A673 (cell line): ENCODE results near the gene ANKRD13D. TPM values are rescaled to one million over a fixed set of nuclear protein-coding genes. Genes with fewer than 3 reads are reported as not detected.
A peak's percentile ranks its signal among the peaks of the same experiment; 100 is the strongest.

Experiments used
- BruUV-seq: library from RNA; stranded (reverse); fragments of 400-500 nt; replicated peaks from 2 replicates; lab custom pipeline; 2021; lab: Mats Ljungman, UMichigan
- CTCF ChIA-PET: fragments of 300-600 bp; sonication (Branson Sonifier 250); formaldehyde crosslinking; loops from one replicate; lab custom pipeline; 2022; ENCODE audit warnings: antibody characterized with exemption; lab: Charles Lee
- POLR2A ChIA-PET: fragments of 300-600 bp; sonication (Branson Sonifier 250); formaldehyde crosslinking; loops from one replicate; lab custom pipeline; 2022; ENCODE audit warnings: antibody characterized with exemption; ENCODE audit not compliant: low non-redundant PET; lab: Charles Lee
- DNase-seq: peaks from one replicate; pipeline ENCODE4 v3.0.0-alpha.2; 2015; ENCODE audit warnings: low spot score
- H3K27ac ChIP-seq: fragments of 200-600 bp; sonication (generic); 2 replicates; pipeline ENCODE4 v1.5.1; 2016; ENCODE audit warnings: mixed run types, low read depth, mild to moderate bottlenecking, mixed read lengths, antibody characterized with exemption, low read length; ENCODE audit not compliant: poor library complexity, severe bottlenecking
- H3K27me3 ChIP-seq: fragments of 200-600 bp; sonication (generic); replicated peaks from 2 replicates; pipeline ENCODE4 v1.6.1; 2017; ENCODE audit warnings: mixed run types, low read depth, mild to moderate bottlenecking, mixed read lengths, antibody characterized with exemption, low read length; ENCODE audit not compliant: insufficient read depth, poor library complexity
- H3K36me3 ChIP-seq: fragments of 200-600 bp; sonication (generic); 2 replicates; pipeline ENCODE4 v1.6.1; 2016; ENCODE audit warnings: mixed run types, mild to moderate bottlenecking, mixed read lengths, antibody characterized with exemption, low read length; ENCODE audit not compliant: insufficient read depth, poor library complexity, severe bottlenecking
- H3K4me1 ChIP-seq: fragments of 200-600 bp; sonication (generic); 2 replicates; pipeline ENCODE4 v1.6.1; 2017; ENCODE audit warnings: mixed run types, mild to moderate bottlenecking, mixed read lengths, antibody characterized with exemption, low read length; ENCODE audit not compliant: insufficient read depth, poor library complexity, severe bottlenecking
- H3K4me3 ChIP-seq: fragments of 200-600 bp; sonication (generic); 2 replicates; pipeline ENCODE4 v1.5.1; 2016; ENCODE audit warnings: low read depth, mixed run types, mild to moderate bottlenecking, mixed read lengths, low read length; ENCODE audit not compliant: poor library complexity, severe bottlenecking
- H3K9me3 ChIP-seq: fragments of 200-600 bp; sonication (generic); 2 replicates; pipeline ENCODE4 v1.6.1; 2016; ENCODE audit warnings: mixed run types, low read depth, mild to moderate bottlenecking, mixed read lengths, antibody characterized with exemption, low read length; ENCODE audit not compliant: poor library complexity, severe bottlenecking
- CTCF ChIP-seq: fragments of 300-800, 200-600 bp; sonication (generic); conservative IDR thresholded peaks from 2 replicates; pipeline ENCODE4 v1.5.1; 2017; ENCODE audit warnings: low read depth, mild to moderate bottlenecking, antibody characterized with exemption, low read length, moderate library complexity, mixed read lengths
- EZH2 ChIP-seq: fragments of 200-600 bp; sonication (generic); IDR thresholded peaks from 2 replicates; pipeline ENCODE4 v1.6.1; 2017; ENCODE audit warnings: borderline replicate concordance, low read depth, mild to moderate bottlenecking, mixed read lengths, antibody characterized with exemption, low read length; ENCODE audit not compliant: poor library complexity, severe bottlenecking
- intact Hi-C: fragments of 100-400 bp; cut with micrococcal nuclease; formaldehyde crosslinking; loops from one replicate; pipeline ENCODE4 v1.10.0; 2022; ENCODE audit not compliant: unreplicated experiment
- total RNA-seq: library from RNA; stranded (reverse); gene quantifications from 2 replicates; pipeline ENCODE4 v1.2.3, GENCODE V29; 2021

Gene ANKRD13D
- total RNA-seq, 1 experiment from 2014 or later = 101 TPM

DNA sequence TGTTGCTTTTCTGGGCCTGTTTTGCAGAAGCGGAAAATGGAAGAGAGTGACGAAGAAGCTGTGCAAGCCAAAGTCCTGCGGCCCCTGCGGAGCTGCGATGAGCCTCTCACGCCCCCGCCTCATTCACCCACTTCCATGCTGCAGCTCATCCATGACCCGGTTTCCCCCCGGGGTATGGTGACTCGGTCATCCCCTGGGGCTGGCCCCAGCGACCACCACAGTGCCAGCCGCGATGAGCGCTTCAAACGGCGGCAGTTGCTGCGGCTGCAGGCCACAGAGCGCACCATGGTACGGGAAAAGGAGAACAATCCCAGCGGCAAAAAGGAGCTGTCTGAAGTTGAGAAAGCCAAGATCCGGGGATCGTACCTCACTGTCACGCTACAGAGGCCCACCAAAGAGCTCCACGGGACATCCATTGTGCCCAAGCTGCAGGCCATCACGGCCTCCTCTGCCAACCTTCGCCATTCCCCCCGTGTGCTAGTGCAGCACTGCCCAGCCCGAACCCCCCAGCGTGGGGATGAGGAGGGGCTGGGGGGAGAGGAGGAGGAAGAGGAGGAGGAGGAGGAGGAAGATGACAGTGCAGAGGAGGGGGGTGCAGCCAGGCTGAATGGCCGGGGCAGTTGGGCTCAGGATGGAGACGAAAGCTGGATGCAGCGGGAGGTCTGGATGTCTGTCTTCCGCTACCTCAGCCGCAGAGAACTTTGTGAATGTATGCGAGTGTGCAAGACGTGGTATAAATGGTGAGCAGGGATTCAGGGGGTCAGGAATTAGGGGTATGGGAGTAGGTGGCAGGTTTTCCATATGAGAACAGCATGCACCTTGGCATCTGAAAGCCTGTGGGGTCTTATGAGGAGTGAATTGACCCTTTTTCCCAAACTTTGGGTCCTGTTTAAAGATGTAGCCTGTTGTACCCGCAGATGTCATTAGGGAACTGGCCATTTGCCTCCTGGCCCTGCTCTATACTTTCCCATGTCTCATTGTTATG lies 38.8 kb upstream of the ANKRD13D start:
- Histone ChIP-seq H3K4me3 (no peak overlapping the region), H3K27me3 (no peaks in the 10 kb centered on the region), H3K4me1 (no peaks in the 10 kb centered on the region), H3K36me3 (peaks cover 98% of the 10 kb centered on the region), H3K9me3 (no peaks in the 10 kb centered on the region), H3K27ac (no peak overlapping the region)
- TF ChIP-seq CTCF (no peak), EZH2 (no peak)
- no peak for DNase-seq
- intact Hi-C loops = loop anchor here (10.0 kb wide), 1 partner anchor 196 kb away; the partner anchor contains the start of gene RHOD
- no TSS peak for BruUV-seq
- ChIA-PET CTCF (no interaction called here), POLR2A (interaction anchor here (0.6 kb wide), 1 partner anchor 182 kb away, joined by 3 read pairs; no protein-coding TSS in a partner anchor)

DNA sequence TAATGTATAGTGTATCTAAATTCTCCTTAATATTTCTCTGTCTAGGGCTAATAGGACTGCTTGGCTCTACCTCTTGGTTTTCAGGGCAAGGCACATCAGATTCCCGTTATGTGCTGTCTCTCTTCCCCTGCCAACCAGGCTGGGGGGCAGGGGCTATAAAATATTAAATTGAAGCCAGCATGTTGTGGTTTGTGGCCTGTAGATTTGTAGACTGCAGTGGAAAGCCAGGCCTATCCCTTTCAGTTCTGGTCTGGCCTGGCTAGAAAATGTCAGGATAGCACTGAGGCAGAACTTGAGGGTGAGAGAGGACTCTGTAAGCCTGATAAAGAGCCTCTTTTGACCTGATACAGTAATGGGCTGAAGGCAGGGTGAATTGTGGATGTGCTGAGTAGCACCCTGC lies 37.3 kb upstream of the ANKRD13D start:
- DNase-seq = no peak
- CTCF ChIA-PET = interaction anchor here (0.6 kb wide), 1 partner anchor 91 kb away, joined by 5 read pairs; no protein-coding TSS in a partner anchor
- Histone ChIP-seq H3K36me3 (peaks cover 93% of the 10 kb centered on the region), H3K9me3 (no peaks in the 10 kb centered on the region), H3K4me1 (no peaks in the 10 kb centered on the region), H3K27ac (no peak overlapping the region), H3K27me3 (no peaks in the 10 kb centered on the region), H3K4me3 (no peak overlapping the region)
- TF ChIP-seq CTCF = no peak
- TF ChIP-seq EZH2 = no peak
- BruUV-seq = no TSS peak
- POLR2A ChIA-PET = no interaction called here
- intact Hi-C loops = loop anchor here (10.0 kb wide), 1 partner anchor 197 kb away; the partner anchor contains the start of gene RHOD

DNA sequence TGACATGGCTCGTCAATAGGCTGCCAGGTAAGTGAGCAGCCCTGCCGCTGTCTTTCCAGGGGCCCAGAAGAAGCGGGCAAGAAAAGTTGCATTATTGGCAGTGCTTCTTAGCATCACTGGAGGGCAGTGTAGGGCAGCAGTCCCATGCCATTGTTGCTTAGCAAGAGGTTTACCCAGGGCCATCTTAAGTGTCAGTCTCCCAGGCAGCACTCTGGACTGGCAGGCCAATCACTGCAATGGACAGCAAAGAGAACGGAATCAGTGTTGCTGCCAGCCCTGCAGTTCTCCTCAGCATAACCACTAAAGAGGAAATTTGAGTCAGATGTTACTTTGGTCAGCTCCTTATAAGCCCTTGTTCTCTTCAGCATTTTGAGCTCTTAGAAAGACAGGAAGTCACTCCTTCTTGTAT lies 36.3 kb upstream of the ANKRD13D start:
- DNase-seq = peak; percentile 67
- Histone ChIP-seq H3K36me3 (peaks cover 85% of the 10 kb centered on the region), H3K27ac (no peak overlapping the region), H3K4me1 (no peaks in the 10 kb centered on the region), H3K4me3 (no peak overlapping the region), H3K27me3 (no peaks in the 10 kb centered on the region), H3K9me3 (no peaks in the 10 kb centered on the region)
- peak; percentile 58 for TF ChIP-seq CTCF
- TF ChIP-seq EZH2 = no peak
- no TSS peak for BruUV-seq
- POLR2A ChIA-PET = no interaction called here
- CTCF ChIA-PET = interaction anchor here (0.5 to 1.1 kb wide), 2 partner anchors 65 to 83 kb away, joined by 5 to 6 read pairs; no protein-coding TSS in a partner anchor
- intact Hi-C loops = loop anchor here (10.0 kb wide), 1 partner anchor 198 kb away; the partner anchor contains the start of gene RHOD
